ENCODE data around the gene GIPR. TPM values are rescaled to one million over a fixed set of nuclear protein-coding genes. Genes with fewer than 3 reads are reported as not detected.
"Not testable (repeated sequence)": the region's sequence is repeated elsewhere in the genome, so short reads cannot be mapped to it uniquely, and the experiment has no call there.

The GIPR gene
- total RNA-seq, 1 experiment from 2014 or later: 6.9 TPM

DNA sequence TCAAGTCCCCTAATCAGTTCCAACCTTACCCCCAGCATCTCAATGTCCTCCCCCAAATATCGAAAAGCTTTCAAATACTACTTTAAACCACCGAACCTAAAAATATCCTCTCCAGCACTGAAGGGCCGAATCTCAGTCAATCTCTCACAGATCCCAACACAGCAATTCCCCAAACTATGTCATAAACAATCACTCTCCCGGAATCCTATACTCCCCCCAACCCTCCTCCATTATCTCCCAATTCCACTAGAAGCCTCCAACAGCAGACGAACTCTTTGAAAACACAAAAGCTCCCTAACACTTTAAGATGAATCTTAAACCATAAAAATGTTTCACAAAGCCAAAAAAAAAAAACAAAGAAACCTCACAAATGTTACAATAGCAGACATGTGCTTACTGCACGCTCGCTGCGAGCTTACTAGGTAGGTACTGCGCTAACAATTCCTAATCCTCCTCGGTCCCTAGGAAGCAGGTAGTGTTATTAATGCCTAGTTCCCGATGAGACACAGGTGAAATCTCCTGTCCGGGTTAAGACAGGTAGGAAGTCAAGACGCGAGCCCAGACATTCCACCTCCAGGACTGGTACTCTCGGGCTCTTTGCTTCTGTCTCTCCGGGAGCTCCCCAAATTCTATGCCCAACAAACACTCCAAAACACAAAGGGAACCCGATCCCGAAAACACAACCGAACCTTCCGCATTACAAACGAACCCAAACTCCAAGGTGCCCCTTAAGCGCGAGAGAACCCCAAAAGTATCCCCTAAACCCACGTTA, 48.5 kb downstream of the GIPR start:
- no peaks in the 10 kb centered on the region for H3K9me3 Mint-ChIP-seq (ENCODE audit: low read depth, unreplicated experiment)
- peaks cover 69% of the 10 kb centered on the region for H3K36me3 Mint-ChIP-seq (ENCODE audit: insufficient read depth, unreplicated experiment)
- H3K4me3 Mint-ChIP-seq (ENCODE audit: low read depth, unreplicated experiment): peak overlapping the region; percentile 90
- intact Hi-C loops (cut with micrococcal nuclease; ENCODE audit: unreplicated experiment): loop anchor here (5.0 kb wide), 1 partner anchor 51 kb away; the partner anchor contains the start of gene SIX5
- DNase-seq: peak; percentile 28
- TSS peak; percentile 84 for BruUV-seq (replicated peaks)
- H3K27me3 Mint-ChIP-seq (ENCODE audit: unreplicated experiment): no peaks in the 10 kb centered on the region
- TF ChIP-seq CTCF (IDR thresholded peaks at IDR 0.05; ENCODE audit: unreplicated experiment): no peak
- CTCF ChIA-PET: interaction anchor here (0.6 to 3.2 kb wide), 15 partner anchors 8 to 1751 kb away, joined by 3 to 29 read pairs (median 7); partner anchors contain the start of genes FBXO46, QPCTL, SIX5 and SNRPD2
- peak overlapping the region; percentile 96 for H3K27ac Mint-ChIP-seq (ENCODE audit: unreplicated experiment)
- peaks cover 25% of the 10 kb centered on the region for H3K4me1 Mint-ChIP-seq (ENCODE audit: low read depth, unreplicated experiment)

DNA sequence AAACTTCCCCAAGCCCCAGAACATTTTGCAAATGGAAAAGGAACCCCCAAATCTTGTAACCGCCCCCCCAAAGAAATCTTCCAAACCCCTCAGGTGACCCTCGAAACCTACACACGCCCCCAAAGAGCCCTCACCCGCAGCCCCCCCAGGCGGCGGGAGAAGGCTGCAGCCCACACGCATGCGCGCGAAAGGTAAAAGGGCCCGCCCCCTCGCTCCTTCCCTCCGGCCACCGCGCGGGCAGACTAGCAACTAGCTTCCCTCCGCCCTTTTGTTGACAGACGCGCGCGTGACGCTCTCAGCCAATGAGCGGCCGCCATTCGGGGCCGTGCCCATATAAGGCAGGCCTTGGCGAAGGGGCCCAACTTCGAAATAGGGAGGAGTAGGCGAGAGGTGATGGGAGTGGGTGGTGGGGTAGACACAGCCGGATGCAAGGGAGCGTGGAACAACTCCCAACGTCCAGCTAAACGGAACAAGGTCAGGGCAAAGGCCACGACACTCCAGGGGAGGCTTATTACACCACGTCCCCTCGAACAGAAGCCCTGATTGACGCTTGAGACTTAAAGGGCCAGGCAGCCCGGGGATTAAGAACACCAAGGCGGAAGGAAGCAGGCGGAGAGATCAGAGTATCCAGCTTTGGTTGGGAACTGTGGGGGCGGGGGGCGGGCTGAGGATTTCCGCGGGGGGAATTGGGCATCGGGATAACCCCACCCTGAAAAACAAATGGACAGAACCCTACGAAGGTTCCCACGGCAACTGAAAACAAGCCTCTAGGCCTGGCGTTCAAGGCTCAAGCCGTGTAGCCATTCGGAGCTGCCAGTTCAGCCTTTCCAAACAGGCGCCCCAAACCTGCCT, 49.3 kb downstream of the GIPR start:
- H3K9me3 Mint-ChIP-seq (ENCODE audit: low read depth, unreplicated experiment): no peaks in the 10 kb centered on the region
- no TSS peak for BruUV-seq (replicated peaks)
- peaks cover 26% of the 10 kb centered on the region for H3K4me1 Mint-ChIP-seq (ENCODE audit: low read depth, unreplicated experiment)
- H3K4me3 Mint-ChIP-seq (ENCODE audit: low read depth, unreplicated experiment): peak overlapping the region; percentile 90
- peaks cover 66% of the 10 kb centered on the region for H3K36me3 Mint-ChIP-seq (ENCODE audit: insufficient read depth, unreplicated experiment)
- CTCF ChIA-PET: interaction anchor here (0.6 to 3.2 kb wide), 19 partner anchors 9 to 1751 kb away, joined by 3 to 29 read pairs (median 5); partner anchors contain the start of genes FBXO46, QPCTL, SIX5 and SNRPD2
- peak; percentile 99 for DNase-seq
- no peak for TF ChIP-seq CTCF (IDR thresholded peaks at IDR 0.05; ENCODE audit: unreplicated experiment)
- peak overlapping the region; percentile 96 for H3K27ac Mint-ChIP-seq (ENCODE audit: unreplicated experiment)
- H3K27me3 Mint-ChIP-seq (ENCODE audit: unreplicated experiment): no peaks in the 10 kb centered on the region
- intact Hi-C loops (cut with micrococcal nuclease; ENCODE audit: unreplicated experiment): loop anchor here (5.0 kb wide), 1 partner anchor 50 kb away; the partner anchor contains the start of gene SIX5

DNA sequence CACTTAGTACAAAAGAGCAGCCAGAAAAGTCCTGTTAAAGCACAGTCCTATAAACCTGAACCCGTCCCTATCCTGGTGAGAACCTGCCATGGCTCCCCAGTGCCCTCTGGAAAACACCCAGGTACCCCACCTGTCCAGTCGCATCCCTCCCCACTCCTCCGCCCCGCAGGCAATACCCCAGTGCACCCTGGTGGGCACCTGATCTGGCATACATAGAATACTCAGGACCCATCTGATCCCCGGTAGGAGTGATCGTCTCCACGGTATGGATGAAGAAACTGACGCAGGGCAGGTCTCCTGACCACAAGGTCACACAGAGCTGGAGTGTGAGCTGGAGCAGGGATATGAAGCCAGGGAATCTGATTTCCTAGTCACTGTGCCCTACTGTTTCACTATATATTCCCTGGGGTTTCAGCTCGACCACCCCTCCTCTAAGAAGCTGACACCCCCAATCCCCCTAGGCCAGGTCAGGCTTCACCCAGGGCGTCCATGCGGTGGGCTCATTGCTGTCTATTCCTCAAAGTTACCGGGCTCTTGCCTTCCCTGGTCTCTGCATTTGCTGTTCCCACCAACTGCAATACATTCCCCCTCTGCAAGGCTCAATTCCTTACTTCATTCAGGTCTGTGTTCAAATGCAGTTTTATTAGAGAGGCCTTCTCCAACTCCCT, 50.1 kb downstream of the GIPR start:
- no peaks in the 10 kb centered on the region for H3K27me3 Mint-ChIP-seq (ENCODE audit: unreplicated experiment)
- peak overlapping the region; percentile 96 for H3K27ac Mint-ChIP-seq (ENCODE audit: unreplicated experiment)
- TSS peak; percentile 97 for BruUV-seq (replicated peaks)
- intact Hi-C loops (cut with micrococcal nuclease; ENCODE audit: unreplicated experiment): loop anchor here (5.0 kb wide), 1 partner anchor 49 kb away; the partner anchor contains the start of gene SIX5
- H3K4me3 Mint-ChIP-seq (ENCODE audit: low read depth, unreplicated experiment): peak overlapping the region; percentile 90
- CTCF ChIA-PET: interaction anchor here (0.6 to 3.2 kb wide), 10 partner anchors 9 to 1141 kb away, joined by 4 to 29 read pairs (median 6); partner anchors contain the start of genes FBXO46, QPCTL, SIX5 and SNRPD2
- no peak for DNase-seq
- TF ChIP-seq CTCF (IDR thresholded peaks at IDR 0.05; ENCODE audit: unreplicated experiment): no peak
- peaks cover 34% of the 10 kb centered on the region for H3K4me1 Mint-ChIP-seq (ENCODE audit: low read depth, unreplicated experiment)
- peaks cover 69% of the 10 kb centered on the region for H3K36me3 Mint-ChIP-seq (ENCODE audit: insufficient read depth, unreplicated experiment)
- H3K9me3 Mint-ChIP-seq (ENCODE audit: low read depth, unreplicated experiment): no peaks in the 10 kb centered on the region

DNA sequence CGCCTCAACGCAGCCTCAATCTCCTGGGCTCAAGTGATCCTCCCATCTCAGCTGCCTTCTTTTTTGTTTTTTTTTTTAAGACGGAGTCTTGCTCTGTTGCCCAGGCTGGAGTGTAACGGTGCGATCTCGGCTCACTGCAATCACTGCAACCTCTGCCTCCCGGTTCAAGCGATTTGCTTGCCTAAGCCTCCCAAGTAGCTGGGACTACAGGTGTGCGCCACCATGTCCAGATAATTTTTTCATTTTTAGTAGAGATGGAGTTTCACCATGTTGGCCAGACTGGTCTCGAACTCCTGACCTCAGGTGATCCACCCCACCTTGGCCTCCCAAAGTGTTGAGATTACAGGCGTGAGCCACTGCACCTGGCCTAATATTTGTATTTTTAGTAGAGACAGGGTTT, 52.0 kb downstream of the GIPR start:
- H3K27me3 Mint-ChIP-seq (ENCODE audit: unreplicated experiment); CTCF ChIA-PET; intact Hi-C loops (cut with micrococcal nuclease; ENCODE audit: unreplicated experiment); H3K4me3 Mint-ChIP-seq (ENCODE audit: low read depth, unreplicated experiment); BruUV-seq (replicated peaks); DNase-seq; H3K27ac Mint-ChIP-seq (ENCODE audit: unreplicated experiment); H3K9me3 Mint-ChIP-seq (ENCODE audit: low read depth, unreplicated experiment): not testable (repeated sequence)
- Mint-ChIP-seq H3K36me3 (ENCODE audit: insufficient read depth, unreplicated experiment) (peaks cover 69% of the 10 kb centered on the region), H3K4me1 (ENCODE audit: low read depth, unreplicated experiment) (peaks cover 36% of the 10 kb centered on the region)

DNA sequence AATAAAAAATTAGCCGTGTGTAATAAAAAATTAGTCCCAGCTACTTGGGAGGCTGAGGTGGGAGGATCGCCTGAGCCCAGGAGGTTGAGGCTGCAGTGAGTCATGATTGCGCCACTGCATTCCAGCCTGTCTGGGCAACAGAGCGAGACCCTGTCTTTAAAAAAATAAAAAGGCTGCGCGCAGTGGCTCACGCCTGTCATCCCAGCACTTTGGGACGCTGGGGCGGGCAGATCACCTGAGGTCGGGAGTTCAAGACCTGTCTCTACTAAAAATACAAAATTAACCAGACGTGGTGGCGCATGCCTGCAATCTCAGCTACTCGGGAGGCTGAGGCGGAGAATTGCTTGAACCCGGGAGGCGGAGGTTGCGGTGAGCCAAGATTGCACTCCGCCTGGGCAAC, 60.7 kb downstream of the GIPR start:
- peaks cover 26% of the 10 kb centered on the region for H3K4me1 Mint-ChIP-seq (ENCODE audit: low read depth, unreplicated experiment)
- H3K27me3 Mint-ChIP-seq (ENCODE audit: unreplicated experiment); DNase-seq; CTCF ChIA-PET; H3K27ac Mint-ChIP-seq (ENCODE audit: unreplicated experiment); H3K4me3 Mint-ChIP-seq (ENCODE audit: low read depth, unreplicated experiment); intact Hi-C loops (cut with micrococcal nuclease; ENCODE audit: unreplicated experiment); H3K9me3 Mint-ChIP-seq (ENCODE audit: low read depth, unreplicated experiment); BruUV-seq (replicated peaks): not testable (repeated sequence)
- H3K36me3 Mint-ChIP-seq (ENCODE audit: insufficient read depth, unreplicated experiment): peaks cover 22% of the 10 kb centered on the region
